ENCODE measurements around the gene TMPRSS11A. TPM values are rescaled to one million over a fixed set of nuclear protein-coding genes. Genes with fewer than 3 reads are reported as not detected.

Gene TMPRSS11A
- total and polyA plus RNA-seq, 8 donors = 0.04 to 0.15 (median 0.09) TPM; not detected in 2

DNA sequence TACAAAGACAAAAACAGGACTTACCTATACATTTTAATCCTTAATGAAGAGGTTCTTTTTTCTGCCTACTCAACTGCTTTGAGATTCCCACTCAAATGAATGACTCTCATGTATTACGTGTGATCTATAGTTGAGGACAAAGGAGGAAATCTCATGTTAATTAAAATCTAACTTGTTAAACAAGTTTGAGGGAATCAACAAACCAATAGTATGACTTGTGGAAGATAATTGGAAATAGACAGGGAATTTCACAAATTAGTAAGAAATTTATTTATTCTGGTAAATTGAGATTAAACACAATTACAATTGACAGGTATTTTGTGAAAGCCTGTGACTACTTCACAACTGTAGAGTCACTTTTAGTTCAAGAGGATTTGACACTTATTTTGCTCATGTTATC lies 79.4 kb downstream of the TMPRSS11A start, which contains the start of gene TMPRSS11D:
TMPRSS11D (minus strand) TSS at position 101 of the 400 bp plus-strand sequence; CDS start at position 32, 69 bp downstream.
- no peak for TF ChIP-seq CTCF (IDR thresholded peaks at IDR 0.05)
- Histone ChIP-seq H3K4me1 (peaks cover 0 to 6% of the 10 kb centered on the region in 2 donors), H3K4me3 (no peak within 1 kb of the TSS), H3K27me3 (no peaks in the 10 kb centered on the region), H3K36me3 (no peaks in the 10 kb centered on the region), H3K9me3 (no peaks in the 10 kb centered on the region), H3K27ac (peak within 1 kb of the TSS in 1 of 2 donors; percentile 30)
- intact Hi-C loops (cut with DNase I) = no loop called here
- ATAC-seq = no peak
- DNase-seq = no peak

- H3K27me3 ChIP-seq = no peaks in the 10 kb centered on the region
- no peak overlapping the region for H3K4me3 ChIP-seq
- H3K4me1 ChIP-seq = peaks cover 0 to 6% of the 10 kb centered on the region in 2 donors
- no peak for TF ChIP-seq CTCF (IDR thresholded peaks at IDR 0.05)
- intact Hi-C loops (cut with DNase I) = no loop called here
- no peaks in the 10 kb centered on the region for H3K36me3 ChIP-seq
- no peaks in the 10 kb centered on the region for H3K9me3 ChIP-seq
- DNase-seq (no peak), ATAC-seq (no peak)
- peak overlapping the region in 1 of 2 donors; percentile 30 for H3K27ac ChIP-seq
Observed at GRCh38 chr4:67883458-67883857, 79.8 kb downstream of the TMPRSS11A start.

DNA sequence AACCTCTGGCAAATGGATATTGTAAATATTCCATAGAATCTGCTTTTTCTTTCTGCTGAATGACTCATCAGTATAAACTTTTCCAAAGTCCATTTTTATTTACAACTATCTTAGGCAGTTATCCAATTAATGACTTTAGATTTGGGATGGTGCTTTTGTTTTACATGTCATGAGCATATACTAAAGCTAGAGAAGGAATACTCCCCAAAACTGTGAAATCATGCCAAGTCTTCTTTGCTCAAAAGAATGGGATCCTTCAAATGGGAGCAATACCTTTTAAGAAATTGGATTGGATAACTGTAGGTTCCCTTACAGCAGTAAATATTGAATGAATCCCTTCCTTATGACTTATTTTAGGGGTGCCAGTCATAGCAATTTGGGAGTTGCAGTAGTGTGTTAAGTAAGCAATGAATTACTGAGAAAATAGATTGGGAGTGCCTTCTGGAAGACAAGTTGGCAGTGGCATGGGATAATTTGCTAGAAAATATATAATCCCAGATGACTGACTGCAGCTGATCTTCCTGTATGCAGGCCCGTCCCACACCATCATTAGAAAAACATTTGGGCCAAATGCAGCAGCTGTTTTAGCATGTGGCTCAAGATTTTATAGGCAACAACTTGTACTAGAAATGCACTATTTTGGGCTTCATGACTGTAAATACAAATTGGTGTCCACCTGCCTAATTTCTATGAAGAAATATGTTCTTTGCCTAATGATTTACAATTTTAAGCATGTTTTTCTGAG lies 82.3 kb downstream of the TMPRSS11A start:
- ATAC-seq (no peak), DNase-seq (no peak)
- no peak overlapping the region for H3K27ac ChIP-seq
- peaks cover 0 to 6% of the 10 kb centered on the region in 2 donors for H3K4me1 ChIP-seq
- H3K4me3 ChIP-seq = no peak overlapping the region
- no peaks in the 10 kb centered on the region for H3K9me3 ChIP-seq
- no peaks in the 10 kb centered on the region for H3K36me3 ChIP-seq
- no peaks in the 10 kb centered on the region for H3K27me3 ChIP-seq
- intact Hi-C loops (cut with DNase I) = no loop called here
- TF ChIP-seq CTCF (IDR thresholded peaks at IDR 0.05) = no peak

- no peak for TF ChIP-seq CTCF (IDR thresholded peaks at IDR 0.05)
- Histone ChIP-seq H3K4me3 (no peak overlapping the region), H3K27me3 (no peaks in the 10 kb centered on the region), H3K27ac (no peak overlapping the region), H3K36me3 (no peaks in the 10 kb centered on the region), H3K4me1 (peaks cover 0 to 6% of the 10 kb centered on the region in 2 donors), H3K9me3 (no peaks in the 10 kb centered on the region)
- no peak for ATAC-seq
- intact Hi-C loops (cut with DNase I) = no loop called here
- no peak for DNase-seq
Observed at GRCh38 chr4:67879486-67879885, 83.8 kb downstream of the TMPRSS11A start.

- ATAC-seq (no peak), DNase-seq (no peak)
- no peak for TF ChIP-seq CTCF (IDR thresholded peaks at IDR 0.05)
- Histone ChIP-seq H3K36me3 (no peaks in the 10 kb centered on the region), H3K9me3 (no peaks in the 10 kb centered on the region), H3K27me3 (no peaks in the 10 kb centered on the region), H3K27ac (no peak overlapping the region), H3K4me3 (no peak overlapping the region), H3K4me1 (no peaks in the 10 kb centered on the region)
- intact Hi-C loops (cut with DNase I) = no loop called here
Observed at GRCh38 chr4:67877086-67877485, 86.2 kb downstream of the TMPRSS11A start.
